Measurements from ENCODE around the gene MELTF.

DNA sequence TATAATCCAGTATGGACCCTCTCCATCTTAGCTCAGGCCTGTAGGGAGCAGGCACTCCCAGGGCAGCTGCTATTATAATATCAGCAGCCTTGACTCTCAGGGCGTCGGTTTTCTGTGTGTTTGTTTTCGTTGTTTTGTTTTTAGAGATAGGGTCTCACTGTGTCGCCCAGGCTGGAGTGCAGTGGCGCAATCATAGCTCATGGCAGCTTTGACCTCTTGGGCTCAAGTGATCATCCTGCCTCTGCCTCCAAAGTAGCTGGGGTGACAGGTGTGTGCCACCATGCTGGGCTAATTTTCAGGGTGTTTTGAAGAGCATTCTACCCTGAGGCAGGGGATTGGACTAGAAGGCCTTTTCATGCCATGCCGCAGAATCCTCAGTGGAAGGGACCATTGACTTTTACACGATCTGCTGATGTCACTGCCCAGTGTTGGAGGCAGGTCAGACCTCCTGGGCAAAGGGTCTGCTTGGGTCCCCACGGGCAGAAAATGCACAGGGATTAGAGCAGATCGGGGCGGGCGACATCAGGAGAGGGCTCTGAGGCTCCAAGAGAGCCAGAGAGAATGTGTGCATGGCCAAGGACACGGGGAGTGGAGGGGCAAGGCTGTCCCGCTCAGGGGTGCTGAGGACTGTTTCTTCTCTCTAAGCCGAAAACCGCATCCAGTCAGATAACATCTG lies 7.8 kb downstream of the MELTF start:
- TF ChIP-seq, protein P1, sequence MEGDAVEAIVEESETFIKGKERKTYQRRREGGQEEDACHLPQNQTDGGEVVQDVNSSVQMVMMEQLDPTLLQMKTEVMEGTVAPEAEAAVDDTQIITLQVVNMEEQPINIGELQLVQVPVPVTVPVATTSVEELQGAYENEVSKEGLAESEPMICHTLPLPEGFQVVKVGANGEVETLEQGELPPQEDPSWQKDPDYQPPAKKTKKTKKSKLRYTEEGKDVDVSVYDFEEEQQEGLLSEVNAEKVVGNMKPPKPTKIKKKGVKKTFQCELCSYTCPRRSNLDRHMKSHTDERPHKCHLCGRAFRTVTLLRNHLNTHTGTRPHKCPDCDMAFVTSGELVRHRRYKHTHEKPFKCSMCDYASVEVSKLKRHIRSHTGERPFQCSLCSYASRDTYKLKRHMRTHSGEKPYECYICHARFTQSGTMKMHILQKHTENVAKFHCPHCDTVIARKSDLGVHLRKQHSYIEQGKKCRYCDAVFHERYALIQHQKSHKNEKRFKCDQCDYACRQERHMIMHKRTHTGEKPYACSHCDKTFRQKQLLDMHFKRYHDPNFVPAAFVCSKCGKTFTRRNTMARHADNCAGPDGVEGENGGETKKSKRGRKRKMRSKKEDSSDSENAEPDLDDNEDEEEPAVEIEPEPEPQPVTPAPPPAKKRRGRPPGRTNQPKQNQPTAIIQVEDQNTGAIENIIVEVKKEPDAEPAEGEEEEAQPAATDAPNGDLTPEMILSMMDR (IDR thresholded peaks at IDR 0.05; ENCODE audit: poor library complexity) = no peak
- TF ChIP-seq EZH2phosphoT487 (IDR thresholded peaks at IDR 0.05; ENCODE audit: low read depth, severe bottlenecking, unreplicated experiment) = no peak

Data from hepatocyte (in vitro differentiated cells).